Body of pancreas (tissue), 4 donors: Measurements from ENCODE around the gene GIMAP6. TPM values are rescaled to one million over a fixed set of nuclear protein-coding genes. Genes with fewer than 3 reads are reported as not detected.

Experiments used
- ATAC-seq: fragments of 150-250 bp; one replicate; pipeline ENCODE4 v1.9.1; 2016
- DNase-seq, 4 donors: peaks; one replicate each; pipeline ENCODE4 v3.0.0-alpha.2; 2019
- H3K27ac ChIP-seq, 4 donors: fragments of 200-600 bp; sonication (generic); 1 replicate in 3 of 4; 2 replicates in 1 of 4; pipeline versions ENCODE4 v1.5.1 to v1.6.1; 2016 to 2019; ENCODE audit warnings: mild to moderate bottlenecking in 1 of 4, mixed read lengths in 1 of 4, moderate library complexity in 1 of 4
- H3K27me3 ChIP-seq, 2 donors: fragments of 200-600 bp; sonication (generic); one replicate each; pipeline ENCODE4 v1.6.0; 2016; ENCODE audit warnings: mild to moderate bottlenecking in 1 of 2
- H3K36me3 ChIP-seq, 2 donors: fragments of 200-600 bp; sonication (generic); replicated peaks in 1 of 2; 2 replicates each; pipeline ENCODE4 v1.5.1; 2016; ENCODE audit warnings: low read depth in 2 of 2; ENCODE audit not compliant: insufficient read depth in 1 of 2
- H3K4me1 ChIP-seq: fragments of 200-600 bp; sonication (generic); one replicate; pipeline ENCODE4 v1.6.0; 2016
- H3K4me3 ChIP-seq, 2 donors: fragments of 200-600 bp; sonication (generic); 1 replicate in 1 of 2; 2 replicates in 1 of 2; pipeline ENCODE4 v1.5.1; 2016 to 2019
- H3K9me3 ChIP-seq, 3 donors: fragments of 200-600 bp; sonication (generic); 1 replicate in 2 of 3; 2 replicates in 1 of 3; pipeline ENCODE4 v1.5.1; 2016
- POLR2A ChIP-seq, 3 donors: fragments of 450-650 bp; IDR thresholded peaks; one replicate each; pipeline ENCODE4 v1.6.1; 2016; ENCODE audit warnings: antibody characterized with exemption in 3 of 3, mild to moderate bottlenecking in 2 of 3
- WGBS, 2 donors: methylation state at CpG; one replicate each; pipeline ENCODE4 v1.1.5; 2017; 5-methylcytosine and 5-hydroxymethylcytosine counted together
- intact Hi-C: fragments of 100-400 bp; cut with DNase I; formaldehyde crosslinking; loops from one replicate; pipeline ENCODE4 v1.15.1; 2023
- total RNA-seq, 2 donors: library from RNA; depleted of rRNA; stranded (reverse); fragments of >200 nt; gene quantifications; one replicate each; pipeline ENCODE4 v1.1.0, GENCODE V29; 2016
- TF ChIP-seq, protein P1 (sequence below), 7 experiments: fragments of 450-650 bp in 4 of 7; fragments of 200-600 bp in 3 of 7; sonication (generic) in 3 of 7; IDR thresholded peaks; one replicate each; pipeline ENCODE4 v1.5.1; 2016 to 2019; ENCODE audit warnings: antibody characterized with exemption in 7 of 7

The GIMAP6 gene
- total RNA-seq, 2 donors from 2014 or later: 8.6 to 10.6 TPM

DNA sequence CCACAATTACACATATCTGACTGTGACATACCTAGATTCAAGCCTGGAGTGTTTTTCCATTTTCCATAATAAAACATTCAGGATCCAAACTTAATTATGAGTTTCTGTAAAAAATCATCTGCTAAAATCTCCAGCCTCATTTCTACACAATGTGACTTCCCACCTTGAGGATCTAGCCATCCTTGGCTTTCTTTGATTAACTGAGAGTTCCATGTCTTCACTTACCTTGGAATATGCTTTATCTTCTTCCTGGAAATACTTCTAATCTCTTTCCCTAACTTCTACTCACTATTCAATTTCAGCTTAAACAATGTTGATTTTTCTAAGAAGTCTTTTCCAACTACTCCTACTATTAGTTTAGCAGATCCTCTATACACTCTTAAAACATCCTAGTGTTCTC lies 36.8 kb upstream of the GIMAP6 start:
- Histone ChIP-seq H3K4me3 (no peak overlapping the region), H3K4me1 (no peaks in the 10 kb centered on the region), H3K36me3 (no peaks in the 10 kb centered on the region), H3K27ac (no peak overlapping the region), H3K9me3 (no peaks in the 10 kb centered on the region), H3K27me3 (no peaks in the 10 kb centered on the region)
- DNase-seq (no peak), ATAC-seq (no peak)
- intact Hi-C loops: no loop called here
- TF ChIP-seq, protein P1, sequence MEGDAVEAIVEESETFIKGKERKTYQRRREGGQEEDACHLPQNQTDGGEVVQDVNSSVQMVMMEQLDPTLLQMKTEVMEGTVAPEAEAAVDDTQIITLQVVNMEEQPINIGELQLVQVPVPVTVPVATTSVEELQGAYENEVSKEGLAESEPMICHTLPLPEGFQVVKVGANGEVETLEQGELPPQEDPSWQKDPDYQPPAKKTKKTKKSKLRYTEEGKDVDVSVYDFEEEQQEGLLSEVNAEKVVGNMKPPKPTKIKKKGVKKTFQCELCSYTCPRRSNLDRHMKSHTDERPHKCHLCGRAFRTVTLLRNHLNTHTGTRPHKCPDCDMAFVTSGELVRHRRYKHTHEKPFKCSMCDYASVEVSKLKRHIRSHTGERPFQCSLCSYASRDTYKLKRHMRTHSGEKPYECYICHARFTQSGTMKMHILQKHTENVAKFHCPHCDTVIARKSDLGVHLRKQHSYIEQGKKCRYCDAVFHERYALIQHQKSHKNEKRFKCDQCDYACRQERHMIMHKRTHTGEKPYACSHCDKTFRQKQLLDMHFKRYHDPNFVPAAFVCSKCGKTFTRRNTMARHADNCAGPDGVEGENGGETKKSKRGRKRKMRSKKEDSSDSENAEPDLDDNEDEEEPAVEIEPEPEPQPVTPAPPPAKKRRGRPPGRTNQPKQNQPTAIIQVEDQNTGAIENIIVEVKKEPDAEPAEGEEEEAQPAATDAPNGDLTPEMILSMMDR (IDR thresholded peaks at IDR 0.05): no peak
- TF ChIP-seq POLR2A (IDR thresholded peaks at IDR 0.05): no peak

DNA sequence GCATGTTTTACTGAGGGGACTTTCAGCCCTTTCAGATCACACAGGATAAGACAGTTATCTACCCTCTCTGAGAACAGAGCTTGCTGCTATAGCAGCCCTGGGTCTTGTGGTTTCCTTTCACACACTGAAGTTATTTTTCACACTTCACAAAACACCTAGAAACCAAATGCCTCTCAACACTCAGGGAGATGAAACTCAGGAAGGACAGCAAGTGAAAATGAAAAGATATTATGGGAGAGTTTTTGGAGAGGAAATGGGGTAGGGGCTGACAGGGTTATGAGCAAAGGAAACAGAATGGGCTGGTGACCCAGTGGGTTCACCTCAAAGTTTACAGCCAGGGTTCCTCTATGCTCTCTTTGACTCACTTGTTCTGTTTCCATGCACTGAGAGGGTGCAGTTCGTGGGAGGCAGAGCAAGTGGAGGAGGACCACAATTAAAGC lies 36.3 kb upstream of the GIMAP6 start:
- no peak for ATAC-seq
- TF ChIP-seq, protein P1 (IDR thresholded peaks at IDR 0.05): no peak
- no peak for TF ChIP-seq POLR2A (IDR thresholded peaks at IDR 0.05)
- H3K4me3 ChIP-seq: no peak overlapping the region
- no peak overlapping the region for H3K27ac ChIP-seq
- H3K4me1 ChIP-seq: no peaks in the 10 kb centered on the region
- WGBS, 2 donors: 20 to 30% methylated on average over 1 of the region's 1 CpG
- no peaks in the 10 kb centered on the region for H3K27me3 ChIP-seq
- DNase-seq: no peak
- intact Hi-C loops: no loop called here
- H3K9me3 ChIP-seq: no peaks in the 10 kb centered on the region
- no peaks in the 10 kb centered on the region for H3K36me3 ChIP-seq

DNA sequence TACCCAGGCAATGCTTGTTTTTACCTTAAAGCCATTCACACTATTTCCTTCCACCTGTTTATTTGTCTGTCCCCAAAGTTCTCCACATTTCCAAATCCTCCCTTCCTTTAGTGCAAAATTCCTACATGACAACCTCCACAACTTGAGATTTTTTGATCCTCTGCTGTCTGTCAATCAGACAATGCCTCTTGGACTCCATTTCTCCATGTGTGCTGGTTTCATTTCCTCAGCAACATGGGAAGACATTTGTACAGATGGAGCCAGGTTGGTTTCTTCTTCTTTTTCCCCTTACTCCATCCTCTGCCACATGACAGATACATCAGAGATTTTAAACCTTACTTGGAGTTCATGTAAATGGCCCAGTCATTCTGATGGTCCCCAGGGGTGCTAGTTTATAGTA lies 34.2 kb upstream of the GIMAP6 start:
- TF ChIP-seq POLR2A (IDR thresholded peaks at IDR 0.05): no peak
- TF ChIP-seq, protein P1 (IDR thresholded peaks at IDR 0.05): no peak
- no peaks in the 10 kb centered on the region for H3K27me3 ChIP-seq
- H3K4me1 ChIP-seq: no peaks in the 10 kb centered on the region
- no peak overlapping the region for H3K27ac ChIP-seq
- no peak overlapping the region for H3K4me3 ChIP-seq
- ATAC-seq: no peak
- no peaks in the 10 kb centered on the region for H3K9me3 ChIP-seq
- intact Hi-C loops: no loop called here
- no peak for DNase-seq
- H3K36me3 ChIP-seq: no peaks in the 10 kb centered on the region

DNA sequence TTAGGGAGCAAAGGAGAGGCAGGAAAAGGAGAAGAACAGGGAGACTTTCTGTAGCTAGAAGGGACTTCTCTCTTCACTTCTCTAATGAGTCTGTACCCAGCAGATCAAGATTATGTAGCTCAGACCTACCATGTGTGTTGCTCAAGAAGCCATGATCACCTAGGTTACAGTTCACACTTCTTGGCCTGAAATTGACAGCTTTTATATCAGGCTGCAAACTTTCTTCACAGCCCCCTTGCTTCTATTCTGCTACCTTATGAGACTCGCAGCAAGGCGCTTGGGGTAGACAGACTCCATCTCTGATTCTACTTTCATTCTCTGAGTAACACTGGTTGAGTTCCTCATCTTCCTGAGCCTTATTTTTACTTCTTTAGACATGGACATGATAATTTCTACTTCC lies 33.7 kb upstream of the GIMAP6 start:
- ATAC-seq: no peak
- DNase-seq: no peak
- no peak overlapping the region for H3K27ac ChIP-seq

More for the DNA sequence above, 33.7 kb upstream of the GIMAP6 start:
- Histone ChIP-seq H3K4me3 (no peak overlapping the region), H3K4me1 (no peaks in the 10 kb centered on the region), H3K36me3 (no peaks in the 10 kb centered on the region), H3K27me3 (no peaks in the 10 kb centered on the region), H3K9me3 (no peaks in the 10 kb centered on the region)
- 89 to 93% methylated on average over 2 of the region's 2 CpGs for WGBS, 2 donors
- intact Hi-C loops: no loop called here
- no peak for TF ChIP-seq POLR2A (IDR thresholded peaks at IDR 0.05)
- TF ChIP-seq, protein P1 (IDR thresholded peaks at IDR 0.05): no peak
